HG03060 (cell line): ENCODE measurements around the gene CD3E.

Source experiments
- ATAC-seq: cut with Tn5 transposase; IDR thresholded peaks from one replicate; pipeline ENCODE4 v1.9.1; 2021; ENCODE audit warnings: low read depth, moderate number of reproducible peaks; ENCODE audit not compliant: unreplicated experiment

Gene CD3E

DNA sequence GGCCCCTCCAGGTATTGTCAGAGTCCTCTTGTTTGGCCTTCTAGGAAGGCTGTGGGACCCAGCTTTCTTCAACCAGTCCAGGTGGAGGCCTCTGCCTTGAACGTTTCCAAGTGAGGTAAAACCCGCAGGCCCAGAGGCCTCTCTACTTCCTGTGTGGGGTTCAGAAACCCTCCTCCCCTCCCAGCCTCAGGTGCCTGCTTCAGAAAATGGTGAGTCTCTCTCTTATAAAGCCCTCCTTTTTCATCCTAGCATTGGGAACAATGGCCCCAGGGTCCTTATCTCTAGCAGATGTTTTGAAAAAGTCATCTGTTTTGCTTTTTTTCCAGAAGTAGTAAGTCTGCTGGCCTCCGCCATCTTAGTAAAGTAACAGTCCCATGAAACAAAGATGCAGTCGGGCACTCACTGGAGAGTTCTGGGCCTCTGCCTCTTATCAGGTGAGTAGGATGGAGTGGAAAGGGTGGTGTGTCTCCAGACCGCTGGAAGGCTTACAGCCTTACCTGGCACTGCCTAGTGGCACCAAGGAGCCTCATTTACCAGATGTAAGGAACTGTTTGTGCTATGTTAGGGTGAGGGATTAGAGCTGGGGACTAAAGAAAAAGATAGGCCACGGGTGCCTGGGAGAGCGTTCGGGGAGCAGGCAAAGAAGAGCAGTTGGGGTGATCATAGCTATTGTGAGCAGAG lies at the start of gene CD3E:
TSS of gene CD3E (plus strand) at position 163 of the 681 bp plus-strand sequence. CDS start at position 386, 223 bp downstream.
- ATAC-seq: no peak

DNA sequence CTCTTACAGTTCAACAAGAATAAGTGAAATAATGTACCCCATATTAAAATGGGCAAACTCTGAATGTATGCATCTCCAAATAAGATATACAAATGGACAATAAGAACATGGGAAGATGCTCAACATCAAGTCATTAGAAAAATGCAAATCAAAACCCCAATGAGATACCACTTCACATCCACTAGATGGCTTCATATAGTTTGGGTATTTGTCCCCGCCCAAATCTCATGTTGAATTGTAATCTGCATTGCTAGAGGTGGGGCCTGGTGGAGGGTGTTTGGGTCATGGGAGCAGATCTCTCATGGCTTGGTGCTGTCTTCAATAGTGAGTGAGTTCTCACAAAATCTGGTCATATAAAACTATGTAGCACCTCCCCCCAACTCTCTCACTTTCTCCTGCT lies 46.1 kb upstream of the CD3E start:
- ATAC-seq: no peak

DNA sequence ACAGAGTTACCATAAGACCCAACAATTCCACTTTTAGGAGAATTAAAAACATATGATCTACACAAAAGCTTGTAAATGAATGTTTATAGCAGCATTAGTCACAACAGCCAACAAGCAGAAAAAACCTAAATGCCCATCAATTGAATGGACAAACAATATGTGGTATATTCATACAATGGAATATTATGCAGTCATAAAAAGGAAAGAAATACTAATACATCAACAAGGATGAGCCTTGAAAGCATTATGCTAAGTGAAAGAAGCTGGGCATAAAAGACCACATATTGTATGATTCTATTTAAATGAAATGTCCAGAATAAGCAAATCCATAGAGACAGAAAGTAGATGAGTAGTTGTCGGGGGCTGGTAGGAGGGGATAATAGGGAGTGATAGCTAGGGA lies 45.4 kb upstream of the CD3E start:
- ATAC-seq: no peak

DNA sequence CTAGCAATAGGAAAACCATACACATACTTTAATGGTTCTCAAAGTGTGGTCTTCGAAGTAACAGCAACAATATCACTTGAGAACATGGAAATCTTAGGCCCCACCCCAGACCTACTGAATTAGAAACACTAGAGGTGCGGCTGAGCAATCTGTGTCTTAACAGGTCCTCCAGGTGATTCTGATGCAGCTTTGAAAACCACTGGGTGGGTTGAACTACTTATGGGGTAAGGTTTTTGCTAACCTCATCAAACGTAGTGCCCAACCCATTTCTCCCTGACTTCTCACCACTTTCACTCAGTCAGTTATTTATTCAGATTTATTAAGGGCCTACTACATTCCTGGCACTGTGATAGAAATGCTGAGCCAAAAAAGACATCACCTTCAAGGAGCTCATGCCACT lies 44.2 kb upstream of the CD3E start:
- no peak for ATAC-seq

DNA sequence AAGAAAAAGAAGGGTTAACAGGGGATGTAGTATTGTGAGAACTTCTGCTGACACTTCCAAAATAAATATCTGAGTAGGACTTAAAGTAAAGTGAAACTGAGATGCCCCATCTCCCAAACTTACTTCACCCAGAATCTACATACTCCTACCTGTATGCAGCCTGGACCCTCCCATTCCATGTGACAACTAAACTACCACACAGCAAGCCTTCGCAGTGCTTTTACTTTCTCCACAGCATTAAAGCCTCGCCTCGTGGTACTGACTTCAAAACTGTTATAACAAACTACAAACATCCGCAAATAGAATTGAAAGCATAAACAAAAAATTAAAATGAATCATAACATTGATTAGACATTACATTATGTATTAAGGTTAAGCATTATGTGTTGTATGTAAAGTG lies 41.4 kb upstream of the CD3E start:
- ATAC-seq: no peak

DNA sequence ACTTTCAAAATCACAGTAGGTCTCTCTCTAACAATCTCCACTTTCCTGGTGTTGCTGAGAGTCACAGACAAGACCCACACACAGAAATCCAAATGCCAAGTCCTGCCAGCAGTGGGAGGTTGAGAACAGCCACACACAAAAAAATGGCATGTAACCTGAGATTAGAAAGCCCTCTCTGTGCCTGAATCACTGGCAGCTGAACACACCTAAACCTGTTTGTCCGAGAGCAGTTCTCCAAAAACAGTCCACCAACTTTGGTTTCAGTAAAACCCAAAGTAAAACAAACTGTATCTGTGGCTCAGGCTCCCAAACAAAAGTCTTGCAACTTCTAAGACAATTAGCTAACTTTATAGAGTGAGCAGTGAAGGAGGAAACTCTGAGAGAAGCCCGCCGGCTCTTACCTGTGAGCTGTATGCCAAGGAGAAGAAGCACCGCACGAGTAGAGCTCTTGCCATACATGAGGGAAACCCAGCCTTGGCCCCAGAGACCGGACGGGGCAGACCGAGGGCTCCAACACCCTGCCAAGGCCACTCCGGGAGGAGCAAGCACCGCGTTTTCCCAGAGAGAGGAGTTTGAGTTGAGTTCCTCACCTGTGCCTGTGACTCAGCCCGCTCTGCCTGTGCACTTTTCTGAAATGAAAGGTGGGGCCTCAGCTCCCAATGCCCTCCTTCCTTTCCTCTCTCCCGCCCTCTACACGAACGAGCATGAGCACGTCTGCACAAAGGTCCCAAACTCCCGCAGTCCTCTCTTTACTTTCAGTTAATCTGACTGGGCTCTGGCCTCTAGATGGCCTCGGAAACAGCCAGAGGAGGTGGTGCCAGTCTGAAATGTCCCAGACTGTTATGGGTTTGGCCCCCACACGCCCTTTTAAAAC lies 40.6 kb upstream of the CD3E start, which contains the start of gene MPZL2:
TSS of gene MPZL2 (minus strand) at position 603 of the 874 bp plus-strand sequence. CDS start at position 459, 144 bp downstream.
- no peak for ATAC-seq

DNA sequence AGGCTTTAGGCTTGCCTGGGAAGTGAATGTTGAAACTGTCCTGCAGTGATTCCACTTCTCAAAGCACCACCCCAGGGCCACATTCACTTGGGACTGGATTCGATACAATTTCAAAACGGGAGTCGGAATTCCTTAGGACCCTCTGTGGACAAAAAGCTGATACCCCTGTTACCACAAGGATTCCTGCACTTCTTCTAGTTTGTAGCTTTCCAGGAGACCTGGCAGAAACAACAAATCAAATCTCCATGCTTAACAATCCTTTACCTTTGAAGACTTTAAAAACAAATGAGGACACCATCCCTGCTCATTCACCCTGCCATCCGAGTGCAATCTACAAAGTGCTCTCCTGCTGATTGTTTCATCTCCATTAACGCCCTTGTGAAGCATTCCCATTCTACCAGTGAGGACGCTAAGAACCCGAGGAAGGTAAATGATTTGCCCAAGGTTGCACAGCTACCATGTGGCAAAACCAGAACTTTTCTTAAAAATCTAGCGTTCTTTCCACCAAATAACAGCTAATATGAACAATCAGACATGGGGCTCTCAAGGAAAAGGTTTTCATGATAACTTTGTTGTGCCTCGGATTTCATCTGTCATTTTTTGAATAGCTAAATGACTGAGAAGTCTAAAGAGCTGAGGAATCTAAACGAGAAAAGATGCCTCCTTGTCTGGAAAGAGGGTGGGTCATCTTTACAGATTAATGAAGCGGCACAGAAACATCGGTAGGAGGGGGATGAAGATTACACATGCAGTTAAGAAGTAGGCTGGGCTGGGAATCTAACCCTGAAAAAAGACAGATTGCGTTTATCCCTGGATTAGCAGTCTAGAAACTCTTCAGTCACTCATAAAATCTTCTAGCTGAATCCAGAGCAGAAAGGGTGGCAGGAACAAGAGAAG lies 39.7 kb upstream of the CD3E start:
- ATAC-seq: no peak

DNA sequence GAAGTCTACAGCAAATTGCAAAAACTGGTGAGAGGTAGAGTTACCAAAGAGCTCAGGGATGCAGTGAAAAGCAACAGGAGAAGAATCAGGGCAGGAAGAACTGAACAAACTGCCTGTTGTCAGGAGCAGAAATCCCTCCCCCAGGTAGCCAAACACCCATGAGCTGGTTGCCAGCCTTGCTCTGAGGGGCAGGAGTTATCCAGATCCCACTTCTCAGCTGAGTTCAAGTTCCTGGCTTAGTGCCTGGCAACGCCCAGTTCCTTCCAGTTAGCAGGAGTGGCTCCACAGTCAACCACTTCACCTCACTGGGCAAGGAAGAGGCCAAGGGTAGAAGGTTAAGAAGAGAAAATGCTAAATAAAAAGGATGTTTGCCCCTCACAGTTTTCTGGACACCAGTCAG lies 38.6 kb upstream of the CD3E start:
- no peak for ATAC-seq

DNA sequence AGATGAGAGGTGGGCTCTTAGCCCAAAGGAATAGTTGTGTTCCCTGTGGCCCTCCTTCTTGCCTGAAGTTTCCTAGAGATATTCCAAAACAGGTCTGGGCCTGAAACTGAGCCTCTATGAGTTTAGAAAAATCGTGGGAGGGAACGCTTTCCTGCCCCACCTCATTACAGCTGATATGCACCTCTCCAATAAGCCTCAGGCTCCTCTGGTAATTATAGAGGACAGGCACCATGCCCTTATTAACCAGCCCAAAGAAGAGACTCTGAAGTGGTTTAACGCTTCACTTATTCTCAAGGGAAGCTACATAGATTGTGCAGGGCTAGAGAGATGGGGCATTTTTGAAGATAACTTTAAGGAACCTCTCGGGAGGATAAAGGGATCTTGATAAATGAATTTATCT lies 37.0 kb upstream of the CD3E start:
- no peak for ATAC-seq

DNA sequence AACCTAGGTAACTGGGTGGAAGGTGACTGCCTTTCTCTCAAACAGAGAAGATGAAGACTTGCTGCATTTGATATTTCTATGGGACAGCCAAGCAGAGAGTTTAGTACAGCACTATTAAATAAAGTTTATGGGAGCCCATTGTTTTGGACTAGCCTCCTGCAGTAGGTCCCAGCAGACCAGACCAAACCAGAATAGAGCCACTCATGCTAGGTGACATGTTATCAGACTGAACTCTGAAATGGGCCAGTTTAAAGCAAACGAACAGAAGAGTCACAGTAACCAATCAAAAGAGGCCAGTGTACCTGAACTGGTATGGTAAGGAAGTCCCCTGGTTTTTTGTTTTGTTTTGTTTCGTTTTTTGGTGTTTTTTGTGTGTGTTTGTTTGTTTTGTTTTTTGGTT lies 32.5 kb upstream of the CD3E start:
- no peak for ATAC-seq

DNA sequence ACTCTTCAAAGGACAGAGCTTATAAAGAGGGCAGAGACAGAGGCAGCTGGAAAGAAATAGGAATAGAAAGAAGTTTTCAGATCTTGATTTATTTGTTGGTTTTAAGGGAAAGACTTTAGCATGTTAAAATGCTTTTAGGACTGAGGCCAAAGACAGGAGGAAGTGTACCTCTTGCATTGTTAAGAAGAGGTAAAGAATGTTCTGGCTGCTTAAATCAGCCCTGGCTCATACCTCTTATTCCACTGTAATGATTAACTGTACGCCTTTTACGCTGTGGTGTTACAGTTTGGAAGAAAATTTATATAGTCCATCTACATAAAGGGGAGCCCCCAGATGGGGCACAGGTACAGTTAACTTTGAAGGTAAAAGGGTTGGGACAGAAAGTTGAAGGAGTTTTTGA lies 30.3 kb upstream of the CD3E start:
- ATAC-seq: no peak

DNA sequence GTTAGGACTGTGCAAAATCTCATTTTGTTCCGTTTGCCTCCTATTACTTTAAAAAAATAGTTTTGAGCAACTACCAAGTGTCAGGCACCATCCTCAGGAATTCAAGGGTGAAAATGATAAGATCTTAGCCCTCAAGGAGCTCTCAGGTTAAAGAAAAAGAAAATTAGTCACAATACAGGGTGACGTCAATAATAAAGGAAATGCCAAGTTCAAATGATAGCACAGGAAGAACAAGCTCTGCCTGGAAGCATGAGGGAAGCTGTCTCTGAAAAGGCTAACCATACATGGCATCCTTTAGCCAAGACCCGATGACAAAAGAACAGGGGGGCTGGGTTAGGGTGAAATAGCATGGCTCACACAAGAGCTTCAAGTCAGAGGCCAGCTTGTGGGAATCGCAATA lies 29.4 kb upstream of the CD3E start:
- ATAC-seq: no peak

DNA sequence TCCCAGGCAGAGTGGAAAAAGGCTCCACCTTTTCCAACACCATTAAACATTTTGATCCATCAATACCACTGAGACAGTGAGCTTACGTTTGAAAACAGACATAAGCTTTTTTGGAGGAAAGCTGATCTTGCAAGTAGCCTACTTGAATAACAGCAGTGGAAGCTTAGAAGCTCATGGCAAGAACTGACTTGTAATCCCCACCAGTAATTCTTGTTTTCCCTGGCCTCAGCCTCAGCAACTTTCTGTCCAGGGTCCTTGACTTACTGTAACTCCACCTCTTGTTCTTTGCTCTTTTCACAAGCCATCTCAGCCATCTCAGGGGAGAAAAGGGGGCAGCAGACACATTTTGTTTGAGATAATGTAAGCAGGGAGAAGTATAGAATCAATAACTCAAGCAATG lies 28.1 kb upstream of the CD3E start:
- ATAC-seq: no peak

DNA sequence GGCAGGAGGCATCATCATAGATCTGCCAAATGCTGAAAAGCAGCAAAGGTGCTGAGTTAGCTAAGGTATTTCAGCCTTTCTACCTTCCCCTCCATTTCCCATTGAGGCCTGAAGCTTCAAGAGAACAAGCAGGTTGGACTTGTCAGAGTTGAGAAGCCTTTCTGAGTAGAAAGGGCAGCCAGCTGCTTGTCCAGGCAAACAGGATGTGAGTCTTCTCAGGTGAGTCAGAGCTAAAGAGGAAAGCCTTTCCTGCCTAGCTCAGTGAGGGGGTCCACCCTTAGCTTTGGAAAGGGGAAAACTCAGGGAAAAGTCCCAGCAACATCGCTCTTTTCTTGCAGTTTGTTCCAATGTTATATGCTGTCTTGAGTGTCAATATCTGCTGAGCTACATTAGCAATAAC lies 27.2 kb upstream of the CD3E start:
- no peak for ATAC-seq

DNA sequence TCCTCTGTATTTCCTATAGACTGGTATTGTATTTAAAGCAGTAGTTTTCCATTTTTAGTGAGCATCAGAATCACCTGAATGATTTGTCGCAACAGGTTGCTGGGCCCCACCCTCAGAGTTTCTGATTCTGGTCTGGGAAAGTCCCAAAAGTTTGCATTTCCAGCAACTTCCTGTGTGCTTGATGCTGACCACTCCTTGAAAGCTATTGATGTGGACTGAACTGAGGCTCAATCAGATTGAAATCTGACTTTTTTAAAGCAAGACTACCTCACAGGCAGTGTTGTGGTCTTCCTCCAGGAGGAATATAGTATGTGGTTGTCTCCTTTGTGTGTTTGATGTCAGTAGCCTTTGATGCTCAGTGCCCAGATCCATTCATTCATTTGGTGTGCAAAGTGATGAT lies 23.2 kb upstream of the CD3E start:
- ATAC-seq: no peak

DNA sequence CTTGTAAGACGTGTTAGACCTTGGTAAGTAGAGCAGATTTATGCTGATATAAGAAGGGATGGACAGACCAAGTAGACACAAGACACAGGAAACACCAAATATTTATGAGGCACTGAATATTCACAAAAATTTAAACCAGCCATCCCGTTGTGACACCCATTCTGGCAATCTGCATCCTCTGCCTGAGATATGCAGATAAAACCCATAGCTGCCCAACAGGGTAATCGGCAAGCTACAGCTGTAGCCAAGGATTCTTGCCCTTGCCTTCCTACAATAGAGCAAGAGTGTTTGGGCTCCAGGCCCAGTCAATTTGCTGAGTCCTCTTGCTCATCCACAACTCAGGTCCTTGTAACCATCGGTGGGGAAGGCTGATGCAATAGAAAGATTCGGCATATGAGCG lies 21.9 kb upstream of the CD3E start:
- ATAC-seq: no peak

DNA sequence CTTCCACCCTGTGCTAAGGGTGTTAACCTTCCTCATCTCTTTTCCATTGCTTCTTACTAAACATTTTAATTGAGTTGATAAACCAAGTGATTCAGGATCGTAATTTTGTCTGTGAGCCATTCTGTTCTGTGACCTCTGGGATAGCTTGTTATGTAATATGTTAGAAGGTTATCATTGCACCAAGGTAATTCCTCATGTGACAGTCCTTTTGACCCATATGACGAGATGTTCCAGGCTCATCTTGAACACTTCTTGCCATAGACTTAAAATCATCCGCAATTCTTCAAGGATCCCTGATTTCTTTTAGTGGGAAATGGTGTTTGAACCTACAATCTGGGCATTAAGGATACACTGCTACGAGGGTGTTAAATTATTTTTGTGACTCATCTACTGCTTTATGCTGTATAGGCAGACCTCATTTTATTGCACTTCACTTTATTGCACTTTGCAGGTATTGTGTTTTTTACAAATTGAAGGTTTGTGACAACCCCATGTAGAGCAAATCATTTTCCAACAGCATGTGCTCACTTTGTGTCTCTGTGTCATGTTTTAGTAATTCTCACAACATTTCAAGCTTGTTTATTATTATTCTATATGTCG lies 21.4 kb upstream of the CD3E start:
- no peak for ATAC-seq

DNA sequence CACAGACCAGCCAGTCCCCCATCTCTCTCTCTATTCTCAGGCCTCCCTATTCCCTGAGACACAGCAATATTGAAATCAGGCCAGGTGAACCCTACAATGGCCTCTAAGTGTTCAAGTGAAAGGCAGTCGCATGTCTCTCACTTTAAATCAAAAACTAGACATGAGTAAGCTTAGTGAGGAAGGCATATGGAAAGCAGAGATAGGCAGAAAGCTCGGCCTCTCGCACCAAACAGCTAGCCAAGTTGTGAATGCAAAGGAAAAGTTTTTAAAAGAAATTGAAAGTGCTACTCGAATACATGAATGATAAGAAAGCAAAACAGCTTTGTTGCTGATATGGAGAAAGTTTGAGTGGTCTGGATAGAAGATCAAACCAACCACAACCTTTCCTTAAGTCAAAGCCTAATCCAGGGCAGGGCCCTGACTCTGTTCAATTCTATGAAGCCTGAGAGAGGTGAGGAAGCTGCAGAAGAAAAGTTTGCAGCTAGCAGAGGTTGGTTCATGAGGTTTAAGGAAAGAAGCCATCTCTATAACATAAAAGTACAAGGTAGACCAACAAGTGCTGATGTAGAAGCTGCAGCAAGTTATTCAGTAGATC lies 20.7 kb upstream of the CD3E start:
- no peak for ATAC-seq

DNA sequence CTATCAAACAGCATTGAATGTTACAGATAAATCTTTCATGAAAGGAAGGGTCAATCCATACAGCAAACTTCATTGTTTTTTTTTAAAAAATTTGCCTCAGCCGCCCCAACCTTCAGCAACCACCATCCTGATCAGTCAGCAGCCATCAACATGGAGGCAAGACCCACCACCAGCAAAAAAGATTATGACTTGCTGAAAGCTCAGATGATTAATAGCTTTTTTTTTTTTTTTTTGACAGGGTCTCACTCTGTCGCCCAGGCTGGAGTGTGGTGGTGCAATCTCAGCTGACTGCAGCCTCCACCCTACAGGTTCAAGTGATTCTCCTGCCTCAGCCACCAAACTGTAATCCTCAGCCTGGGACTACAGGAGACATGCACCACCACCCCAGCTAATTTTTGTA lies 18.0 kb upstream of the CD3E start:
- ATAC-seq: no peak

DNA sequence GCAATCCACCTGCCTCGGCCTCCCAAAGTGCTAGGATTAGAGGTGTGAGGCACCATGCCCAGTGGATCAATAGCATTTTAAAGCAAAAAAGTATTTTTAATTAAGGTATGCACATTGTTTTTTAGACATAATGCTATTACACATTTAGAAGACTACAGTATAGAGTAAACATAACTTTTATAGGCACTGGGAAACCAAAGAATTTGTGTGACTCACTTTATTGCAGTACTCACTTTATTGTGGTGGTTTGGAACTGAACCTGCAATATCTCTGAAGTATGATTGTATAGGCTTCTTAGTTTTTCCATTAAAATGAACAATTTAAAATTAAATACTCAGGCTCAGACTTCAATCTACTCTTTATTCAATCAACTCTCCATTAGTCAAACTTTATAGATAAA lies 17.5 kb upstream of the CD3E start:
- no peak for ATAC-seq
